Activated CD8-positive, alpha-beta T cell treated with anti-CD3 and anti-CD28 coated beads for 36 hours (primary cell): ENCODE results near the gene ELF4. TPM values are rescaled to one million over a fixed set of nuclear protein-coding genes. Genes with fewer than 3 reads are reported as not detected.

ENCODE experiments used
- ATAC-seq: fragments of 200-7000 bp; cut with Tn5 transposase; one replicate; pipeline ENCODE4 v1.10.0; 2021; ENCODE audit warnings: mild to moderate bottlenecking, moderate library complexity
- CTCF ChIA-PET: fragments of 350-600 bp; sonication (Branson Sonifier 250); formaldehyde crosslinking; loops from one replicate; lab custom pipeline; 2021; ENCODE audit warnings: antibody characterized with exemption; lab: Charles Lee
- POLR2A ChIA-PET: fragments of 350-600 bp; sonication (Branson Sonifier 250); formaldehyde crosslinking; loops from one replicate; lab custom pipeline; 2021; ENCODE audit warnings: antibody characterized with exemption; lab: Charles Lee
- DNase-seq: peaks from one replicate; pipeline ENCODE4 v3.0.0-alpha.2; 2020
- H3K27ac Mint-ChIP-seq: one replicate; pipeline ENCODE4 v1.8.0; 2021; ENCODE audit warnings: mild to moderate bottlenecking, mixed read lengths
- H3K27me3 Mint-ChIP-seq: one replicate; pipeline ENCODE4 v1.8.0; 2021; ENCODE audit warnings: mixed read lengths
- H3K36me3 Mint-ChIP-seq: one replicate; pipeline ENCODE4 v1.8.0; 2021; ENCODE audit warnings: low read depth, mixed read lengths
- H3K4me1 Mint-ChIP-seq: one replicate; pipeline ENCODE4 v1.8.0; 2021; ENCODE audit warnings: low read depth, mixed read lengths
- H3K4me3 Mint-ChIP-seq: one replicate; pipeline ENCODE4 v1.8.0; 2021; ENCODE audit warnings: mild to moderate bottlenecking, moderate library complexity, mixed read lengths
- H3K9me3 Mint-ChIP-seq: one replicate; pipeline ENCODE4 v1.8.0; 2021; ENCODE audit warnings: mixed read lengths
- intact Hi-C: fragments of 100-400 bp; cut with micrococcal nuclease; formaldehyde crosslinking; loops from one replicate; pipeline ENCODE4 v1.10.0; 2022
- total RNA-seq, 2 experiments: library from RNA; stranded (reverse); gene quantifications; one replicate each; pipeline ENCODE4 v1.2.3, GENCODE V29; 2021
- TF ChIP-seq, protein P1 (sequence below): fragments of 200-600 bp; IDR thresholded peaks from one replicate; pipeline ENCODE4 v1.8.0; 2022; ENCODE audit warnings: antibody characterized with exemption, mild to moderate bottlenecking

The ELF4 gene
- total RNA-seq = 10 to 100 TPM; 17.5 TPM

DNA sequence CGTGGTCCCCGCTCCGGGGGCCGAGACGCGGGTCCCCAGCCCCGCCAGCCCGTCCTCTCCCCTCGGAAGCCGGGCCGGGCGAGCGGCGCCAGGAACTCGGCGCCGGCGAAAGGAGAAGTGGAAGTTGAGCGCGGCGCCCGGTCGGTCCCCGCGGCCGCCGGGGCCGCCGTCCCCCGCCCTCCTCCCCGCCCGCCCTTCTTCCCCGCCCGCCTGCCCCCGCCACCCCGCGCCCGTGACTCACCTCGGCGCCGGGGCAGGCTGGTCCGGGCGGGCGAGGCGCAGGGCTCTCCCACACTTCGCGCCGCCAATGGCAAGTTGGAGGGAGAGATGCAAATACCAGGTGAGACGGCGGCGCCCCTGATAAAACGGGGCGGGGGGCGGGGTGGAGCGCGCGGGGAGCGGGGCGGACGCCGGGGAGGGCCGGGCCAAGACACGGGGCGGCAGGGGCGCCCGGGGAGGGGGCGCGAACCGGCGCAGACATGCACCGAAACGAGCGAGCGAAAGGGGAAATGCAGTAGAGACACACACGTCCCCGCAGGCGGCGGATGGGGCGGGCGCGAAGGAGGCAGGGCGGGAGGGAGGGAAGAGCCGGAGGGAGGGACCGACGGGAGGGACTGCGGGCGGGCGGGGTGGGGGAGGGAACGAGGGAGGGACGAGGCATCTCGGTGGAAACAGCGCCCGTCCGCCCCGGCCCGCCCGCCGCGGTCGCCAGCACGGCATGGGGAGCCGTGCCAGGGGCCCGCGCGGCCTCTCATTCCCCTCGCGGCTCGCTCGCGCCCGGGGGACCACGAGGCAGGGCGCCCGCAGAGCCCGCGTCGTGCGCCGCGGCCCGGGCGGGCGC, at the start of gene ELF4:
Gene ELF4 (minus strand): TSS at position 119 of the 841 bp plus-strand sequence. CDS start 29,167 bp downstream, outside the sequence.
- Mint-ChIP-seq H3K27me3 (no peaks in the 10 kb centered on the region), H3K4me1 (peaks cover 40% of the 10 kb centered on the region), H3K27ac (peak within 1 kb of the TSS; percentile 95), H3K9me3 (no peaks in the 10 kb centered on the region), H3K4me3 (peak within 1 kb of the TSS; percentile 90), H3K36me3 (peaks cover 3% of the 10 kb centered on the region)
- ChIA-PET POLR2A (interaction anchor here (1.0 to 4.7 kb wide), 6 partner anchors 9 to 60 kb away, joined by 3 to 22 read pairs (median 5); no protein-coding TSS in a partner anchor), CTCF (interaction anchor here (1.0 to 3.4 kb wide), 3 partner anchors 15 to 30 kb away, joined by 3 to 18 read pairs (median 5); no protein-coding TSS in a partner anchor)
- ATAC-seq (peak; percentile 70), DNase-seq (peak; percentile 58)
- intact Hi-C loops = no loop called here
- TF ChIP-seq, protein P1, sequence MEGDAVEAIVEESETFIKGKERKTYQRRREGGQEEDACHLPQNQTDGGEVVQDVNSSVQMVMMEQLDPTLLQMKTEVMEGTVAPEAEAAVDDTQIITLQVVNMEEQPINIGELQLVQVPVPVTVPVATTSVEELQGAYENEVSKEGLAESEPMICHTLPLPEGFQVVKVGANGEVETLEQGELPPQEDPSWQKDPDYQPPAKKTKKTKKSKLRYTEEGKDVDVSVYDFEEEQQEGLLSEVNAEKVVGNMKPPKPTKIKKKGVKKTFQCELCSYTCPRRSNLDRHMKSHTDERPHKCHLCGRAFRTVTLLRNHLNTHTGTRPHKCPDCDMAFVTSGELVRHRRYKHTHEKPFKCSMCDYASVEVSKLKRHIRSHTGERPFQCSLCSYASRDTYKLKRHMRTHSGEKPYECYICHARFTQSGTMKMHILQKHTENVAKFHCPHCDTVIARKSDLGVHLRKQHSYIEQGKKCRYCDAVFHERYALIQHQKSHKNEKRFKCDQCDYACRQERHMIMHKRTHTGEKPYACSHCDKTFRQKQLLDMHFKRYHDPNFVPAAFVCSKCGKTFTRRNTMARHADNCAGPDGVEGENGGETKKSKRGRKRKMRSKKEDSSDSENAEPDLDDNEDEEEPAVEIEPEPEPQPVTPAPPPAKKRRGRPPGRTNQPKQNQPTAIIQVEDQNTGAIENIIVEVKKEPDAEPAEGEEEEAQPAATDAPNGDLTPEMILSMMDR = no peak

DNA sequence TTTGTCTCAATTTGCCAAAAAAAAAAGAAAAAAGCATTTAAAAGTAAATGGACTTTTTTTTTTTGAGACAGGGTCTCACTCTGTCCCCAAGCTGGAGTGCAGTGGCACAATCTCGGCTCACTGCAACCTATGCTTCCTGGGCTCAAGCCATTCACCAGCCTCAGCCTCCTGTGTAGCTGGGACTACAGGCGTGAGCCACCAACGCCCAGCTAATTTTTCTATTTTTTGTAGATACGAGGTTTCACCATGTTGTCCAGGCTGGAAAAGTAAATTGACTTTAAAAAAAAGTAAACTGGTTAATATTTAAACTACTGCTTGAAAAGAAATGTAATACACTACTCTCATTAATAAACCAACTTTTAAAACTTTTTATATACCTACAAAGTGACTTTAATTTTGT, 49.5 kb upstream of the ELF4 start:
- TF ChIP-seq, protein P1 = no peak
- H3K36me3 Mint-ChIP-seq = peaks cover 7% of the 10 kb centered on the region
- POLR2A ChIA-PET = interaction anchor here (0.9 to 1.4 kb wide), 2 partner anchors 11 to 13 kb away, joined by 3 read pairs; partner anchors contain the start of gene RAB33A
- DNase-seq = no peak
- no peak overlapping the region for H3K27ac Mint-ChIP-seq
- intact Hi-C loops = no loop called here
- CTCF ChIA-PET = interaction anchor here (1.1 to 1.4 kb wide), 2 partner anchors 17 to 33 kb away, joined by 3 to 4 read pairs; no protein-coding TSS in a partner anchor
- no peak for ATAC-seq
- no peak overlapping the region for H3K4me3 Mint-ChIP-seq
- no peaks in the 10 kb centered on the region for H3K27me3 Mint-ChIP-seq
- peaks cover 36% of the 10 kb centered on the region for H3K4me1 Mint-ChIP-seq
- H3K9me3 Mint-ChIP-seq = no peaks in the 10 kb centered on the region

DNA sequence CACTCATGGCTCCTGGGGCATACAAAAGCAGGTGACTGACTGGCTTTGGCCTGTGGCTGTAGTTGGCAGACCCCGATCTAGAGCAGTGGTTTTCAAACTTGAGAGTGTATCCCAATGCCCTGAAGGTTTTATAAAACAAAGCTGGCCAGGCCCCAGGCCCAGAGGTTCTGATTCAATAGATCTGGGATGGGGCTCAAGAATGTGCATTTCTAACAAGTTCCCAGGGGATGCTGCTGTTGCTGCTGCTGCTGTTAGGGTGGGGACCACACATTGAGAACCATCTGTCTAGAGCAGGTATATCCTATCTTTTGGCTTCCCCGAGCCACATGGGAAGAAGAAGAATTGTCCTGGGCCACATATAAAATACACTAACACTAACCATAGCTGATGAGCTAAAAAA, 48.0 kb upstream of the ELF4 start:
- CTCF ChIA-PET = no interaction called here
- TF ChIP-seq, protein P1 = no peak
- POLR2A ChIA-PET = no interaction called here
- Mint-ChIP-seq H3K9me3 (no peaks in the 10 kb centered on the region), H3K4me3 (no peak overlapping the region), H3K4me1 (peaks cover 25% of the 10 kb centered on the region), H3K36me3 (peaks cover 5% of the 10 kb centered on the region), H3K27me3 (no peaks in the 10 kb centered on the region), H3K27ac (no peak overlapping the region)
- intact Hi-C loops = no loop called here
- DNase-seq (no peak), ATAC-seq (no peak)

DNA sequence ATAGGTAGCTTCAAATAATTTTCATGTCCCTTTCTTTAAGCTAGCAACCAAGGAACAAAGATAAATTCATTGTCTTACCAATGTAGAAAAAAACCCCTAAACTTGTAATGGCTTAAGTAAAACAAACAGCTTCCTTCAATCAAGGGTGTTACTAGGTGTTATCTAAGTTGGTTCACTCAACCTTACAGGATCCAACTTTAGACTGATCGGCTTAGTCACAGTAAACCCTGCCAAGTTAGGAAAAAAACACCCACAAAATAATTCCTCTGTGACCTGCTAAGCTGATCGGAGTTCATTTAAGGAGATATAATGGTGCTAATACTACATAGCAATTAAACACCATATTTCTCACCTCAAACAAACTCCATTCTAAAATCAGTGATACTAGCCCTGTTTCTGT, 45.3 kb upstream of the ELF4 start:
- ATAC-seq = no peak
- Mint-ChIP-seq H3K4me3 (no peak overlapping the region), H3K36me3 (peaks cover 5% of the 10 kb centered on the region), H3K9me3 (no peaks in the 10 kb centered on the region), H3K27ac (no peak overlapping the region), H3K4me1 (peaks cover 15% of the 10 kb centered on the region), H3K27me3 (no peaks in the 10 kb centered on the region)
- TF ChIP-seq, protein P1 = no peak
- POLR2A ChIA-PET = interaction anchor here (1.1 to 1.4 kb wide), 2 partner anchors 10 to 33 kb away, joined by 4 read pairs; partner anchors contain the start of gene AIFM1
- intact Hi-C loops = no loop called here
- no peak for DNase-seq
- CTCF ChIA-PET = interaction anchor here (1.3 kb wide), 1 partner anchor 35 kb away, joined by 5 read pairs; no protein-coding TSS in a partner anchor

DNA sequence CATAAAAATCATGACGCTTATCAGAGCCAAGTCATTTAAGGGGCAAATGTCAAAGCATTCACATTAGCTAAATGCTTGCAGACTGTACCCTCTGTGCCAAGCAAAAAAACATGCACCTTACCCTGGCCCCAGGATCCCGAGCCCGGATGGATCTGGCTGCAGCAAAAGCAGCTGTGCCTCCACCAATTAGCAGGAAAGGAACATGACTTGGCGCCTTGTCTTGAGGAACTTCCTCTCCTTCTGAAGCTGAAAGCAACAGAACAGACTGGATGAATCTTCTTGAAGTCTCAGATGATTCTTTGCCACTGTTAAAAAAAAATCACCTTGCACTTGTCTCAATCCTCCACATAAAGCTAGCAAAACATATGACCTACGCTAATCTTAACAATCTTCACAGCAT, 37.3 kb upstream of the ELF4 start:
- H3K9me3 Mint-ChIP-seq = no peaks in the 10 kb centered on the region
- no peaks in the 10 kb centered on the region for H3K4me1 Mint-ChIP-seq
- H3K27ac Mint-ChIP-seq = no peak overlapping the region
- ATAC-seq = no peak
- ChIA-PET POLR2A (no interaction called here), CTCF (interaction anchor here (0.8 to 1.7 kb wide), 6 partner anchors 9 to 222 kb away, joined by 3 to 5 read pairs (median 3); no protein-coding TSS in a partner anchor)
- H3K36me3 Mint-ChIP-seq = peaks cover 21% of the 10 kb centered on the region
- no peak for DNase-seq
- TF ChIP-seq, protein P1 = no peak
- no peak overlapping the region for H3K4me3 Mint-ChIP-seq
- H3K27me3 Mint-ChIP-seq = no peaks in the 10 kb centered on the region
- intact Hi-C loops = no loop called here
